Activated T-cell treated with anti-CD3 and anti-CD28 coated beads, Interleukin-2, amount 50 U/mL, for 1 hour (primary cell): ENCODE measurements around the gene PLD6.

Experiments
- DNase-seq: peaks from one replicate; pipeline ENCODE4 v3.0.0-alpha.2; 2020

Gene PLD6

DNA sequence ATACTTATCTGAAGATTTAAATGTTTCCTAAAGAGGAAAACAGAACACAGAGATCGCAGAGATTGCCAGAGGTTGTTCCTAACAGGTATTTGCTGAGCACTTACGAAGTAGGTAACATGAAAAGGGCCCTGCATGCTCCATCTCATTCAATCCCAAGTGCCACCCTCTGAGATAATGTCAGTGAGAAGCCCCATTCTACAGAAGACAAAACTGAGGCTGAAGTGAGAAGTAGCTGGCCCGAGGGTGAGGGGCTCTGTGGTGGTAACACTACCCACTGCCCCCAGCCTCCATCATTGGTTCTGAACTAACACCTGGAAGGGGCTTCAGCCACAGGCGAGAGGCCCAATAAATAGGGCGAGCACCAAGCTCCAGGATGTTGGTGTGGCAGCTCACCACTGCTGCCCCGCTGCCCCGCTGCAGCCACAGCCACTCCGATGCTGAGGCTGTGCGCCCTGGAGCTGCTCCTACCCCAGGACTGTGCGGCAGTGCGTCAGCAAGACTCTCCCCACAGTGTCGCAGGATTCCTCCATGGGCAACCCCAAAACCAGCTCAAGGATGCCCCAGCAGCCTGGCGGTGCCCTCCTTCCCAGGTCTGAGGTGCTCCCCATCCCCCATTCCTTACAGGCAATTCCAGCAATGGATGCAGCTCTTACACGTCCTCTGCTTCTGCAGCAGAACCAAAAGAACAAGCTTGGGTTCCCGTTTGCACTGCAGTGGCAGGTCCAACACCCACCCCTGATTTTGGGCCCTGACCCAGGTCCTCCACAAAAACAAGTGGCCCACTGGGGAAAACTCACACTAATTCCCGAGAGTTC, 20.5 kb upstream of the PLD6 start:
- DNase-seq = no peak

DNA sequence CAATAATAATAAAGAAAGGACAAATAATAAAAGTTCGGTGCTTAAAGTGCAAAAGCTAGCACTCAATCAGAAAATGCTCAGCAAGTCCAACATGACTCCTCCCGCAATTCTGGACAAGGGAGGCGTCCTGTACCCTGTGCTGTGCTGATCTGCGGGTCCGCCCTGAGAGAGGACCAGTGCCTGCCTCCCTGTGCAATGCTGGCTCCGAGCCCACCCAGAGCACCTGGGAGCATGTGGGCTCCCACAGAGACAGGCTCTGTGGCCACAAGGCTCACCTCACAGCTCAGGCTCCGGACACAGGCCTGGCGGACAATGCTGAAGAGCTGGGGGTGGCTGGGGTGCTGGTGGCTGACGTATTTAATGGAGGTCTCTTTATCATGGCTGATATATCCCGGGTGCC, 19.8 kb upstream of the PLD6 start:
- DNase-seq = no peak

DNA sequence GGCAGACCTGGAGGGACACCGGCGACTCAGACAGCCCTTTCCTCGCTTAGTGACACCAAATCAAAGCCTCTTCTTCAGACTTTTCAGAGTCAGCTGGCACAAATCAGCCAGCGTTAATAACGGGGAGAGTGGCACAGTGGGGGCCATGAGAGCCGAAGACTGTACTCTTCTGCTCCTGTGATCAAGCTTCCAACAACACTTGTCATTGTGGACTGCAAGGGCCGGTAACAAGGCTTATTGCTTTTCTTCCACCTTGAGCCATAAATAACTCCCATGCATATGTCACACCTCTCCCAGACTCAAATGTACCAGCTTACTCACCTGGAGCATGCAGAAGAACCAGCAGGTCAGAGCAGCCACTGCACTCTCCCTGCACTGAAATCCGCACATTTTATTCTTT, 18.0 kb upstream of the PLD6 start:
- DNase-seq = no peak

DNA sequence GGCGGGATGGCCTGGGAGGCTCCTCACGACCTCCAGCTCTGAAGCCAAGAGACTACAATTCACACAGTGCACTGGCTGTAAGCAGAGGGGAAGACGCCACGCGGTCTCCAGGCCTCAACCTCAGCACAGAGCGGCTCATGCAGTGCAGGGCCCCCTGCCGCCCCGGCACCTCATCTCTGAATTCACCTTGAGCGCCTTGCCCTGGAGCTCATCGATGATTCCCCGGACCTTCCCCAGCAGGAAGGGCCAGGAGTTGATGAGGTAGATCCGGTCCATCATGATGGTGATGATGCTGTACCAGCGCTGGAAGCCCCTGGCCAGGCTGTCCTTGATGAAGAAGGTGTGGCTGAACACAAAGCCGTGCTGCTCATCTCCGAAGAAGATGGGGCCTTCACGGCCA, 17.6 kb upstream of the PLD6 start:
- DNase-seq = no peak

DNA sequence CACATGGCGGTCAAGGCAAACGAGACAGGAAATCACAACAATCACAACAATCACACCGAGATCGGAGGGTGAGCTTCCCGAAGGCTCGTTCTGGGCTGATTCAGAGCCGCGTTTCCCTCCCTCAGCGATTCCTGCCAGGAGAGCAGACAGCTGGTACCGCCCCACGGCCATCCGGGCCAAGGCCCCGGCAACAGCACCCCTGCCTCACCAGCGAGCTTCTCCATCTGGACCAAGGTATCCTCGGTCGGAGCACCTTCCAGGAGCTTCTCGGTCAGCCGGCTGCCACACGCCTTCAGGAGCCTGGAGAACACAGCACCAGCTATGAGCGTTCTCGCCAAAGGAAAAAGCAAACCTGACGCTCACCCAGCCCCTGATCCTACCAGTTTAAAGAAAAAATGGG, 15.2 kb upstream of the PLD6 start:
- no peak for DNase-seq

DNA sequence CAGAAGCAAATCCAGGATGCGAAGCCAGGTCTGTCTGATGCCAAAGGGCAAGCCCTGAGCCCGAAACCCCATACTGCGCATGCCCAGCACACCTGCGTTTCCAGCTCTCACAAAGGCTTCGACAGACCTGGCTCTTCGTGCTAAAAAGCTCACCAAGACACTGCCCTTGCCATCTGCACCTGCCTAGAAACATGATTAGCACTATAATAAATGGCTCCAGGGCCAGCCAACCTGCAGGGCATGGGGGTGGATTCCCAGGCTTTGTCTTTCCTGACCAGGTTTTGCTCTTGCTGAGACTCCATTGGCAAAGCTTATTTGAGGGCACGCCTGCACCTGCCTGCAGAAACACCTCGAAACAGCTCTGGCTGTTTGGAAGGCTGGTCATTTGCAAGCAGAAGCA, 14.4 kb upstream of the PLD6 start:
- no peak for DNase-seq

DNA sequence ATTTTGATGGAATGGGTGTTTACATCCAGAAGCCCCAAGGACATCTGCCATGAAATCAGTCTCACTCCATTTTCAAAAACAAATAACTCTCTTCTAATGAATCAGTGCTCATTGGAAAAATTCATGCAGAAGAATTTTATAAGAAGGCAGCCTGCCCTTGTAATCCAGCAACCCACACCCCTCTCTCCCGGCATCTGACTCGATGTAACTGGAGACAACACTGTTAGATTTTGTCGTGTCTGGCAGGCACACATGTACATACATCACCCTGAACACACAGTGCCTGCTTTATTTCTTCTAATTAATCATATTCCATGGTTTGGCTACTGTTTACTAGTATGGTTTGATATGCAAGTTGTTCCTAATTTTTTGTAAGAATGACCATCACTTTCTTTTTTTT, 11.9 kb upstream of the PLD6 start:
- no peak for DNase-seq

DNA sequence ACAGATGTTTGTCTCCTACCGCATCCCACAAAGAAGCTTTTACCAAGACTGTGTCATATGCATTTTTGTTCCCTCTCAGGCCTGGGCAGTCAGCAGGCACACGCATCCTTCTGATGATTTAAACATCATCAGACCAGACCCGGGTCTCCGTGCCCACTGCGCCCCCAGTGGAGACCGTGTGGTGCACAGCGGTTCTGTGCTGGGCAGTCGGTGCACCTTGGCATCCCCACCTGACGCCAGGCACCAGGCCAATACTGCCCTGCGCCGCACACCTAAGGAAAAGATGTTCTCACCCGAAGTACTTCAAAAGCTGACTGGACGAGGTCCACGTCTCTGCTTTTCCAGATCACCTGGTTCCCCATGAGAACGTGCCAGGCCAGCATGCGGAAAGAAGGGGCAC, 10.6 kb upstream of the PLD6 start:
- no peak for DNase-seq

DNA sequence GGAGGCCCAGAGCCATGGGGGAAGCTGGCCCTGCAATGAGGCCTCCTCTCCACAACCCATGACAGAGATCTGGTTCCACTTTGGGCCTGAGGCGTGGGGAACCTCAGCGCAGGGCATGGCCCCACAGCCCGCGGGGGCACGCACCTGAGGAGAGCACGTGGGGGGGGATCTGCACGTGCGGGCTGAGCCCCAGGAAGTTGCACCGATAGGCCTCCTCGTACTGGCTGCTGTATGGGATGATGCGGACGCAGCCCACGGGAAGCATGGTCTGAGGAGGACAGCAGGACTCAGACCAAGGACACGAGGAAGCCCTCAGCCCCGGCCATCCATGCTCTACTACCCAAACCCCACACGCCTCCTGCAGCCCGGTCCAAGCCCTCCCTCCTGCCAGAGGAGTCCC, 10.1 kb upstream of the PLD6 start:
- DNase-seq = no peak

DNA sequence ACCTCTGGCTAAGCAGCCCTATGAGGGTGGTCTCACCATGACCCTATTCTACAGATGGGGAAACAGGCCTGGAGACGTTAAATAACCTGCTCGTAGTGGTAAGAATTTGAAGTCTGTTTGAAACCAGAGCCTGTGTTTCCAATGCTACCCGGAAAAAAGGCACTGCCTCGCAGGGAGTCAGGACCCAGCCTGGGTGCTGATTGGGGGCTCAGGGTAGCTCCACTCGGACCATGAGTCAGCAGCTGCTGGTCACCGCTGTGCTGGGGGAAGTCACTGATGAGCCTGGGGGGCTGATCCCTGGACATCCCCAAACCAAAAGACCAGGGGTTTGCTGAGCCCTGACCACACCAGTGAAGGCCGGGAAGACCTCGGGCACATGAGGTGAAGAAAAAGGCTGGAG, 9.4 kb upstream of the PLD6 start:
- no peak for DNase-seq

DNA sequence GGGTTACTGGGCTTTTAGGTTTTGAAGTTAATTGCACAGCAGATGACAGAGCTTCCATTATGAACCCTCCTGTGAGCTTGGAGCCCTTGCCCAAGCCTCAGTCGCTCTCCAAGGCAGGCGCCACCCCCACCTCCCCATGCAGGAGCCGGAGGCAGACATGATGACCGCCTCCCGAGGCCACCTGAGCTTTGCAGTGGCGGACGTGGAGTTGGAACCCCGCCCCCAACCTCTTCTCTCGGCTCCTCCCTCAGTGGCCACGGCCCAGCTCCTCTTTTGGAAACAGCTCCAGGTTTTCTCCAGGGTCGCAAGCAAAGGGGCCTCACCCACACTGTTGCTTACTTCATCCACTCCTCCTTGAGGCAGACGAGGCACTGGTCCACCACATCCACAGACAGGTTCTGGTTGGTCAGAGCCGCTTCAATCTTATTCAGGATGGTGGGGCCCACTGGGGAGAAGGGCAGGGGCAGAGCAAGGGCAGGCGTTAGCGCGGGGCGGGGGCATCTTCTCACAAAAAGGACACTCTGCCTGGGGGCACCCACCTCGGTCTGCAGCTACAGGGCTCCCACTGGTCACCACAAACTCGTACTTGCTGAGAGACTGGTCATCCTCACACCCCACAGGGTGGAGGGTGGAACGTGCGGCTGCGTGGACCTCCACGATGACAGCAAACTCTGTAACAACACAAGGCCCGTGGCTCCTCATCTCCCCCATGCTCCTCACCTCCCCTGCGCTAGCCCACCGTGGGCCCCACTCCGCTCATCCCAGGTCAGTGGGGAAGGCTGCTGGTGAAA, 8.7 kb upstream of the PLD6 start:
- no peak for DNase-seq

DNA sequence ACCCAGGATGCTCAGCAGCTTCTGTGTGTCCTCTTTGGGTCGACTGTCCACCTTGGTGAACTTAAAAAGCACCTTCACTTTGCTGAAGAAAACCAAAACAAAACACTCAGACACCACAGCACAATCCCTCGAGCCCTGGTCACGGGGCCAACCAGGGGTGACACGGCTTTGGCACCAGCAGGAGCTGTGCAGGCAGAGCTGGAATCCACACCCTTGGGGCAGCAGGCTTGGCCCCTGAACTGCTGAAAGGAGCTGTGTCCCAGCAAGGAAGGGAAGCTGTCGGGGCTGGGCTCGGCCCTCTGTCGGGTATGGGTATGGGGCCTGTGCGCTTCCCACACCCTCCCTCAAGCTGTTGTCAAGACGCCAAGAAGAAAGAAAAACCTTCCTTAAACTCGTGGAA, 7.6 kb upstream of the PLD6 start:
- no peak for DNase-seq

DNA sequence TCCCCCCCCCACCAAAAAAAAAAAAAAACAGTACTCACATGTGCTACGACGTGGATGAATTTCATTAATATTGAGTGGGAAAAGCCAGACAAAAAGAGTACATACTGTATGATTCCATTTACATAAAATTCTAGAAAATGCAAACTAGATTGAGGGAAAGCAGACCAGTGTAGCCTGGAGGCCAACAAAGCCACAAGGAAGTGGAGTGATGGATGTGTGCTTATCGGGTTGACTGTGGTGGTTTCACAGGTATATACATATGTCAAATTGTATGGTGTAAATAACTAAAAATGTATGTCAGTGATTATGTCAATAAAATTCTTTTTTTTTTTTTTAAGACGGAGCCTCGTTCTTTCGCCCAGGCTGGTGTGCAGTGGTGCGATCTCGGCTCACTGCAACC, 1.9 kb upstream of the PLD6 start:
- no peak for DNase-seq

DNA sequence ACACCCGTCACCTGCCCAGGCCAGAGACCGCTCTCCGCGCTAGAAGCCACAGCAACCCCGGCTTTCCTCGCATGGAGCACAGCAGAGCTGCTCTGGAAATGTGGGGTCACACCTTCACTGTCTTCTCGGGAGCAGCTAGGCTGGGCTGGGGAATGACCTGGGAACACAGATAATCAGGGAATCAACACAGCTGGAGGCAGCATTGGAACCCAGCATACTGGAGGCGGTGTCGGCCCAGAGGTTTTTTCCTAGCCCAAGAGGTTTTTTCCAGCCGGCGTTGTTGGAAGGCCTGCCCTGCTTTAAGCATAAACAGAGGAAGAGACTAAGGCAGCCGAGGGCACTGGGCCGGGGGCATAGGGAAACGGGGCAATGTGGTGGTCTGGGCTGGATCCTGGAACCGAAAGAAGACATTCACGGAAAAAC, 791 bp upstream of the PLD6 start:
- no peak for DNase-seq

DNA sequence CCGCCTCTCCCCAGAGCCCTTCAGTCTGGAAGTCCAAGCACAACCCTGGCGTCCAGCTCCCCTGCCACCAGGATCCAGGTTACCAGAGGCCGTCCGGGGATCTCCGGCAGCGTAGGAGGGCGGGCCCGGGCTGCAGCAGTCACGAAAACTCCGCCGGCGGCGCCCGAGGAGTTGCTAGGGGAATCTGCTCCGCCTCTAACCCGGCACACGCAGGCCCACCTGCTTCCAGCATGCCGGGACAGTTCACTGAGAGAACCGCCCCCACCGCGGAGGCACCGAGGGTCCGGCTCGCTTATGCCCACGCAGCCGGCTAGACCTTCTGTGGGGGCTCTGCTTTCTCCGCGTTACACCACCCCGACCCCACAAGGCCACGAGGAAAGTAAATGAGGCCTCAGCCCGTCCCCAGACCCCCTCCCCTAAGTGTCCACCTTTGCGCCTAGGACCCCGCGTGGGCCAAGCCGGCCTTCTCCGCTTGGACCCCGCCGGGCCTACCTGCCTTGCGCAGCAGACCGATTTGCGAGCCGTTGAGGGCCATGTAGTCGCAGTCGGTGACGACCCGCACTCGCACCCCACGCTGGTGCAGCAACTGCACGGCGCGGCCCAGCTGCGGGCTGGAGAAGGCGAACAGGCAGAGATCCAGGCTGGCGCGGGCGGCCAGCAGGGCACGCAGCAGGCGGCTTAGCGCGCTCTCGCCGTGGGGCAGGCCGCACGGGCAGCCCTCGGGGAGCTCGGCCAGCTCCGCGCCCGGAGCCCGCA, 587 bp downstream of the PLD6 start:
- peak; percentile 67 for DNase-seq

DNA sequence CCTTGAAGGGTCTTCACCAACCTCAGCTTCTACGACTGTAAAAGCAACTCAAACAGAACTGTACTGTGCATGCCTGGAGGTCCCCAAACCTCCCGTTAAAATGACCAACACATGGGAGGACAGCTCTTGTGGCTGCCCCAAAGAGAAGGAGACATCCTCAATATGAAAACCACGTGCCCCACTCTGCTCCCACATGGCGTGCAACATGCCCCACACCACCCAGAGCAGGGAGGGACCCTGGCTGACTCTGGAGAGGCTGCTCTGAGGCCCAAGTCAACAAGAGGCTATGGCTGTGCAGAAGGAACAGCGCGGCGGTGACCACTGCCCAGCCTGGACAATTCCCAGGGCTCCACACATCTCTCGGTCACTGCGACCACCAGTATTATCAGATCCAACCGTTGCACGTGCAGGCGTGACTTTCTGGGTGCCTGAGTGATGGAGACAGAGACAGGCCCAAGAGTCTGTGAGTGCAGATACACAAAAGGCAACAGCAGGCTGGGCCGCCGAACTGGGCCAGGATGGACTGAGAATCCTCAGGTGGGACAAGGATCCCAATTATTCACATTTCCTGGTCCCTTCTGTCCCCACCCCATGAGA, 1.4 kb downstream of the PLD6 start:
- no peak for DNase-seq

DNA sequence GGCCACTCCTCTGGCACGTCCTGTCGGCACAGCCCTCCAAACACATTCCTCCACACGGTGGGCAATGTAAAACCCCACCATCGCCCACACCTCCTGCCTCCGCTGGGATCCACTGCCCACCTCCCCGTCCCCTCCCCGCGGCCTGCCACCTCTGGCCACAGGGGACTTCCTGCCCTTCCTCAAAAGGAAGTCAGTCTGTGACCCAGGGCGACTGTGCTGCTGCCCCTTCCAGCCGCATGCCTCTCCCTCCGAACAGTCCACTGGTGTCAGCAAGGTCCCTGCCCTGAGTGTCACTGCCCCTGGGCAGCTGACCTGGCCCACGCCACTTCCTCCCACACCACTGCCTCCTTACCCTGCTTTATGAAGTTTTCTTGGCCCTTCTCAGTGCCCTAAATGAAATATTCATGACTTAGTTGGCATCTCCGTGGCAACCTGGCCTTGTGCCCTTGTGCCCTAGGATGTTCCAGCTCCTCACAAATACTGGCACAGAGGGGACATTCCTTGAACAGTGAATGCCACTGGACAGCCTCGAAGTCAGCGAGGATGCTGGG, 2.0 kb downstream of the PLD6 start:
- no peak for DNase-seq

DNA sequence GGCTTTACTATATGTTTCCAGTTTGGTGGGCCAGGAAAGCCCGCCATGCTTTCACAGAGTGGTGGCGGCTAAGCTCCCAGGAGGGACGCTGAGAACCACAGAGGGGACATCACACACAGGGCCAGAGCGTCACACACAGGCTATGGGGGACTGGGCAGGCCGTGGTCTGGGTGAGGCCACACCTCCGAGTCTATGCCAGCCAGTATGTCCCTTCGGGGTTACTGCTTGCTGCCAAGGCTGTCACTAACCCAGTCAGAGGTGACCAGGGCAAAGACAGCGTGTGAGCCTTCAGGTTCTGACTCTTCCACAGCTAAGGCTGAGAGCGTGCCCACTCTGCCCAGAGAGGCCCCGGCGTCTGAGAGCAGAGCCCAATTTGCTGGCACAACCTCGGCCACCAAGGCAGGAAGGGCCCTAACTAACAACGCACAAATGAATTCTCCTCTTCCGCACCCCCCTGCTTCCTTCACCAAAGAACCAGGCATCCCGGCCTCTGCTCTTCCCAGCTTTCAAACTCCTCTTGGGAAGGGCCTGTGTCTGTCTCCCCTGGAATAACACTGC, 2.9 kb downstream of the PLD6 start:
- no peak for DNase-seq

DNA sequence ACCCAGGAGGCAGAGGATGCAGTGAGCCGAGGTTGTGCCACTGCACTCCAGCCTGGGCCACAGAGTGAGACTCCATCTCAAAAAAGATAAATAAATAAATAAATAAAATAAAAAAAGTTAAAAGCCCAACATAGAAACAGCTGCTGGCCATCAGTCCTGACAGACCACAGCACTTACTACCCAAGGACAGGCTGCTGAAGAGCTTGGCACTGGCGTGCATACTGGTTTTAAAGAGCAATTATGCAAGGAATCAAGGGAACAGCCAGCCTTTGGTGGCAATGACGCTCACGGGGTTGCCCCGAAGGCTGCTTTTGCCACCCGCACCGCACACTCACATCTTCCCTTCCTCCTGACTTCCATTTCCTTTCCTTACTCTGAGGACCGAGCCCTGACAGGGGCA, 4.2 kb downstream of the PLD6 start:
- no peak for DNase-seq

DNA sequence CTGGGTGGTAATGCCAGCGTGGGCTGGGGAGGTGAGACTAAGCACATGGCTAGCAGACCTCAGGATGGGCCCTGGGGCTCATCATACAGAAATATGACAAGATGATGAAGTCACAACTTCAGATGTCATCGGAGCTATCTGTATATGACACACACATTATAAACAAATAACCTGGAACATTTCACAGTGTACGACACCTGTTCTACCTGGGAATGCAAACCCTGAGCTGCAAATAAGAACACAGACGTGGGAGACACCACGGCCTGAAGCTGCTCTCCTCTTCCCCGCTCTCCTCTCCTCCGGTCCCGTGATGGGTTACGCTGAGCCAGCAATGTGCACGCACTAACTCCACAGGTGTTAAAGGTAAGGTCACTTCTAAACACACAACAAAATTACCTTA, 4.9 kb downstream of the PLD6 start:
- DNase-seq = no peak

DNA sequence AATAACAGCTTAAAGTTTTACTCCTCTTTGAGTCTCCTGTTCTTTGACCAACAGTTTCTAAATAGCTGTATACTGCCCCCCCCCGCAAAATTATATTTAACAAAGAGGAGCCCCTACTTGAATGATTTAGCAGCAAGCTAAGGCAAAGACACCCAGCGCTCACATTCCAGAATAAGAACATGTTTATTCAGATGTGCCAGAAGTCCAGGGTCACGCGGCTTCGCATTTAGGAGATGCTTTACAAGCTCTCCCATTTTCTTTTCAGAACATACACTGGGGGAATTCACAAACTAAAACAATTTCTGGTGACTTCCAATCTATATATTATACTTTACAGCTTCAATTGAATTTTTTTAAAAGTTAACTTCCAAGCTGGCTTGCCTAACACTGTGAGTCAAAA, 5.3 kb downstream of the PLD6 start:
- DNase-seq = no peak

DNA sequence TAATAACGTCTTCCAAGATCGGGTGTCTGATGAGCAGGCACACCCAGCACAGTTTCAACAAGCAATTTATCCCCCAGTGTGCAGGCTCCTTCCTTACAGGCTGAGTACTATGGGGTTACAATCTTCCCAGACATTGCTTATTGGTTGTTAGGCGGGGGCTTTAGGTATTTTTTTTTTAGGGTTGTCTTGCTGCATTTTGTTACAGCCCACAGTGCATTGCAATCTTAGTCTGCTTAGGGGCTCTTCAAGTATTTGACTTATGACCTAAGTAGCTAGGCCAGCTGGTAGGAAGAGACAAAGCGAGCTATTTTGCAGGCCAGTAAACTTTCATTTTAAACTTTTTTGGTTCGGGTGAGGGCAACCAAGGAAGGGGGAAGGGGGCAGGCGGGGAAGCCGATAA, 5.8 kb downstream of the PLD6 start:
- no peak for DNase-seq

DNA sequence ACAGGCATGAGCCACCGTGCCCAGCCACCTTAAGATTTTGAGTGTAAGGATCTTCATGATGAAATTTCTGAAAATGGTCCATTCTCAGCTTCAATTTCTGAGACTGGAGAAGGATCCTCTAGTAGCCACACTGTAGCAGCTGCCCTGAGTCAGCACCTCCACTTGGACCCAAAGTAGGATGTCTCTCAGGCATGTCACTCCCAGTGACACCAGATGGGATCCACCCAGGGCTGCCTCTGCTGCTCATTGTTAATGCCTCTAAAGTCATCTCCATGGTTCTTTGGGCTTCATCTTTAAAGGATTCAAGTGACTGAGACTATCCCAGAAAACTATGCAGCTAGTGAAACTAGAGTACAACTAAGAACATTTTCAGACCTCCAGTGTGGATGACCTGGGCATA, 7.9 kb downstream of the PLD6 start:
- no peak for DNase-seq
